A375 (cell line): ENCODE results near the gene CLN5. TPM values are rescaled to one million over a fixed set of nuclear protein-coding genes. Genes with fewer than 3 reads are reported as not detected.

ENCODE experiments used
- total RNA-seq: library from RNA; depleted of rRNA; stranded (reverse); fragments of >200 nt; shearing (Covaris generic); gene quantifications from 2 replicates; pipeline ENCODE4 v1.2.3, GENCODE V29; 2014; rRNA removed

CLN5 gene
- total RNA-seq: 7.0 and 14.8 TPM in 2 replicates

GRCh38 chr13:76991796-76992547, at the start of gene CLN5:
Gene CLN5, plus strand, starts transcription at chr13:76992081. Its CDS starts 18 bp downstream, at chr13:76992099.

GRCh38 chr13:76948149-76948548, 43.7 kb upstream of the CLN5 start, which contains the start of gene ACOD1:
Gene ACOD1, plus strand, starts transcription at chr13:76948511. Its CDS starts 48 bp downstream, at chr13:76948559.

GRCh38 chr13:77026861-77027621, 35.2 kb downstream of the CLN5 start, which contains the start of gene FBXL3:
Gene FBXL3, minus strand, starts transcription at chr13:77027159. Its CDS starts 5,299 bp downstream, at chr13:77021860.

Other genes with a start within 250 kb of the CLN5 start
- 1.6 and 2.0 TPM in 2 replicates for gene KCTD12, start 105.7 kb upstream of the CLN5 start, total RNA-seq
- gene ACOD1, start 43.6 kb upstream of the CLN5 start, total RNA-seq: not detected in 2 replicates
- gene FBXL3, start 35.1 kb downstream of the CLN5 start, total RNA-seq: 38.8 and 47.3 TPM in 2 replicates